CD4-positive, alpha-beta T cell (primary cell): ENCODE results near the gene MRGPRD. TPM values are rescaled to one million over a fixed set of nuclear protein-coding genes. Genes with fewer than 3 reads are reported as not detected.

Experiments used
- ATAC-seq: fragments of 200-7000 bp; cut with Tn5 transposase; one replicate; pipeline ENCODE4 v1.10.0; 2022; ENCODE audit warnings: mild to moderate bottlenecking; ENCODE audit not compliant: poor library complexity
- CTCF ChIA-PET: fragments of 350-600 bp; sonication (Branson Sonifier 250); formaldehyde crosslinking; loops from one replicate; lab custom pipeline; 2021; ENCODE audit warnings: antibody characterized with exemption, inconsistent platforms; lab: Charles Lee
- POLR2A ChIA-PET: fragments of 350-600 bp; sonication (Branson Sonifier 250); formaldehyde crosslinking; loops from one replicate; lab custom pipeline; 2021; ENCODE audit warnings: antibody characterized with exemption, inconsistent platforms; lab: Charles Lee
- DNase-seq, 14 experiments: peaks; one replicate each; pipeline ENCODE4 v3.0.0-alpha.2; 2013 to 2020; ENCODE audit warnings: mixed read lengths in 2 of 14
- H3K27ac ChIP-seq, 2 donors: one replicate each; pipeline versions ENCODE4 v1.5.1 to v1.7.0; 2013; ENCODE audit warnings: low read length in 2 of 2, low read depth in 1 of 2, mild to moderate bottlenecking in 1 of 2
- H3K27me3 ChIP-seq, 2 experiments: 1 replicate in 1 of 2; 2 replicates in 1 of 2; pipeline versions ENCODE4 v1.6.1 to v1.7.0; 2013; ENCODE audit warnings: low read length in 2 of 2, control low read depth in 1 of 2, mild to moderate bottlenecking in 1 of 2, moderate library complexity in 1 of 2; ENCODE audit not compliant: insufficient read depth in 2 of 2, control insufficient read depth in 1 of 2
- H3K36me3 ChIP-seq: one replicate; pipeline ENCODE4 v1.6.1; 2013; ENCODE audit warnings: low read length, control low read depth; ENCODE audit not compliant: insufficient read depth
- H3K4me1 ChIP-seq: one replicate; pipeline ENCODE4 v1.6.1; 2013; ENCODE audit warnings: low read length, control low read depth; ENCODE audit not compliant: insufficient read depth
- H3K4me3 ChIP-seq: one replicate; pipeline ENCODE4 v1.5.1; 2013; ENCODE audit warnings: mild to moderate bottlenecking, low read length, moderate library complexity
- H3K9me3 ChIP-seq, 2 experiments: 1 replicate in 1 of 2; 2 replicates in 1 of 2; pipeline versions ENCODE4 v1.6.1 to v1.7.0; 2013; ENCODE audit warnings: low read length in 2 of 2, mild to moderate bottlenecking in 2 of 2, control low read depth in 1 of 2, moderate library complexity in 1 of 2; ENCODE audit not compliant: control insufficient read depth in 1 of 2, insufficient read depth in 1 of 2
- H3K27ac Mint-ChIP-seq: one replicate; pipeline ENCODE4 v1.8.0; 2020; ENCODE audit warnings: mixed read lengths
- H3K27me3 Mint-ChIP-seq: one replicate; pipeline ENCODE4 v1.8.0; 2021; ENCODE audit warnings: mixed read lengths
- H3K36me3 Mint-ChIP-seq: one replicate; pipeline ENCODE4 v1.8.0; 2021; ENCODE audit warnings: low read depth, mixed read lengths
- H3K4me1 Mint-ChIP-seq: one replicate; pipeline ENCODE4 v1.8.0; 2021; ENCODE audit warnings: low read depth, mixed read lengths
- H3K4me3 Mint-ChIP-seq: one replicate; pipeline ENCODE4 v1.8.0; 2020; ENCODE audit warnings: mild to moderate bottlenecking, mixed read lengths
- H3K9me3 Mint-ChIP-seq: one replicate; pipeline ENCODE4 v1.8.0; 2020; ENCODE audit warnings: mixed read lengths
- CTCF ChIP-seq: fragments of 200-600 bp; IDR thresholded peaks from one replicate; pipeline ENCODE4 v1.8.0; 2022; ENCODE audit warnings: antibody characterized with exemption, mild to moderate bottlenecking
- intact Hi-C, 2 experiments: fragments of 100-400 bp; cut with DNase I in 1 of 2; cut with micrococcal nuclease in 1 of 2; formaldehyde crosslinking; loops; one replicate each; pipeline versions ENCODE4 v1.15.1 to v1.9.0; 2023 to 2025; cut with DNase I, micrococcal nuclease
- total RNA-seq, 174 experiments: library from RNA in 2 of 174; stranded (reverse) in 2 of 174; gene quantifications; one replicate each; pipeline ENCODE4 v1.2.3 and lab custom pipeline; 2021 to 2026

MRGPRD gene
- total RNA-seq, 2 experiments from 2014 or later = not detected

- peaks cover 0 to 11% of the 10 kb centered on the region in 2 experiments for H3K9me3 ChIP-seq
- no peak overlapping the region for H3K4me3 ChIP-seq
- peaks cover 0 to 5% of the 10 kb centered on the region in 2 experiments for H3K27me3 ChIP-seq
- no peak for ATAC-seq
- ChIA-PET CTCF (no interaction called here), POLR2A (interaction anchor here (0.6 kb wide), 1 partner anchor 15 kb away, joined by 3 read pairs; no protein-coding TSS in a partner anchor)
- no peak for DNase-seq
- peaks cover 16% of the 10 kb centered on the region for H3K4me1 ChIP-seq
- Mint-ChIP-seq H3K4me3 (no peak overlapping the region), H3K9me3 (no peaks in the 10 kb centered on the region), H3K36me3 (no peaks in the 10 kb centered on the region), H3K27ac (no peak overlapping the region), H3K4me1 (no peaks in the 10 kb centered on the region), H3K27me3 (peaks cover 5% of the 10 kb centered on the region)
- intact Hi-C loops = loop anchor here in 1 of 2 experiments (5.0 kb wide), 1 partner anchor 132 kb away; no protein-coding TSS in a partner anchor
- TF ChIP-seq CTCF = no peak
- H3K27ac ChIP-seq = no peak overlapping the region
- H3K36me3 ChIP-seq = no peaks in the 10 kb centered on the region
Observed at GRCh38 chr11:68955607-68955958, 25.2 kb downstream of the MRGPRD start.

GRCh38 chr11:68954836-68955606, 25.8 kb downstream of the MRGPRD start:
- no peak overlapping the region for H3K4me3 ChIP-seq
- no peaks in the 10 kb centered on the region for H3K36me3 Mint-ChIP-seq
- intact Hi-C loops = loop anchor here in 1 of 2 experiments (5.0 kb wide), 1 partner anchor 132 kb away; no protein-coding TSS in a partner anchor
- peak in 2 of 14 experiments; percentile 37 to 52 for DNase-seq
- peaks cover 0 to 5% of the 10 kb centered on the region in 2 experiments for H3K27me3 ChIP-seq
- no peak overlapping the region for H3K27ac Mint-ChIP-seq
- no peaks in the 10 kb centered on the region for H3K36me3 ChIP-seq
- H3K27ac ChIP-seq = no peak overlapping the region
- H3K27me3 Mint-ChIP-seq = peaks cover 5% of the 10 kb centered on the region
- CTCF ChIA-PET = interaction anchor here (0.7 kb wide), 1 partner anchor 49 kb away, joined by 3 read pairs; no protein-coding TSS in a partner anchor
- peaks cover 0 to 11% of the 10 kb centered on the region in 2 experiments for H3K9me3 ChIP-seq
- no peaks in the 10 kb centered on the region for H3K9me3 Mint-ChIP-seq
- no peaks in the 10 kb centered on the region for H3K4me1 Mint-ChIP-seq
- POLR2A ChIA-PET = interaction anchor here (0.6 kb wide), 1 partner anchor 15 kb away, joined by 3 read pairs; no protein-coding TSS in a partner anchor
- ATAC-seq = no peak
- H3K4me1 ChIP-seq = peaks cover 16% of the 10 kb centered on the region
- no peak for TF ChIP-seq CTCF
- H3K4me3 Mint-ChIP-seq = no peak overlapping the region

- Mint-ChIP-seq H3K4me3 (no peak overlapping the region), H3K36me3 (no peaks in the 10 kb centered on the region), H3K9me3 (no peaks in the 10 kb centered on the region), H3K4me1 (no peaks in the 10 kb centered on the region), H3K27ac (no peak overlapping the region), H3K27me3 (no peaks in the 10 kb centered on the region)
- H3K4me3 ChIP-seq = no peak overlapping the region
- CTCF ChIA-PET = interaction anchor here (1.3 to 1.4 kb wide), 2 partner anchors 15 to 51 kb away, joined by 3 read pairs; no protein-coding TSS in a partner anchor
- POLR2A ChIA-PET = interaction anchor here (1.1 kb wide), 1 partner anchor 12 kb away, joined by 3 read pairs; no protein-coding TSS in a partner anchor
- DNase-seq = peak in 1 of 14 experiments; percentile 7
- intact Hi-C loops = no loop called here
- peaks cover 7% of the 10 kb centered on the region for H3K4me1 ChIP-seq
- TF ChIP-seq CTCF = no peak
- no peaks in the 10 kb centered on the region for H3K36me3 ChIP-seq
- H3K9me3 ChIP-seq = no peaks in the 10 kb centered on the region
- ATAC-seq = no peak
- H3K27ac ChIP-seq = no peak overlapping the region
- no peaks in the 10 kb centered on the region for H3K27me3 ChIP-seq
Observed at GRCh38 chr11:68950762-68951161, 30.0 kb downstream of the MRGPRD start.
